Stimulated activated CD4-positive, alpha-beta T cell treated with anti-CD3 and anti-CD28 coated beads, TNF-alpha, amount 100 ng/mL, for 48 hours (primary cell): ENCODE results near the gene ALKBH1.
A peak's percentile ranks its signal among the peaks of the same experiment; 100 is the strongest.
"Not testable (repeated sequence)": the region's sequence is repeated elsewhere in the genome, so short reads cannot be mapped to it uniquely, and the experiment has no call there.

ENCODE experiments used
- DNase-seq, 3 donors: peaks; one replicate each; pipeline ENCODE4 v3.0.0-alpha.2; 2020; ENCODE audit warnings: low read depth in 3 of 3

The ALKBH1 gene

GRCh38 chr14:77707724-77708408 lies at the start of gene ALKBH1, which contains the start of gene SLIRP:
TSS of gene ALKBH1 (minus strand) at chr14:77708023. CDS start at chr14:77708004, 19 bp downstream.
TSS of gene SLIRP (plus strand) at chr14:77708103. CDS start at chr14:77708112, 9 bp downstream.
- DNase-seq = peak; percentile 76 to 82 (median 79)

GRCh38 chr14:77752799-77753516 lies 45.1 kb upstream of the ALKBH1 start:
- no peak for DNase-seq

- no peak for DNase-seq
Measured at GRCh38 chr14:77752266-77752665, 44.4 kb upstream of the ALKBH1 start.

GRCh38 chr14:77747425-77747824 lies 39.6 kb upstream of the ALKBH1 start:
- not testable (repeated sequence) for DNase-seq

- DNase-seq = no peak
Measured at GRCh38 chr14:77746064-77746702, 38.4 kb upstream of the ALKBH1 start.

- DNase-seq = no peak
Measured at GRCh38 chr14:77741438-77741837, 33.6 kb upstream of the ALKBH1 start.

- DNase-seq = no peak
Measured at GRCh38 chr14:77738559-77739250, 30.9 kb upstream of the ALKBH1 start.

GRCh38 chr14:77730976-77731497 lies 23.2 kb upstream of the ALKBH1 start:
- no peak for DNase-seq

GRCh38 chr14:77722301-77722700 lies 14.5 kb upstream of the ALKBH1 start:
- DNase-seq = no peak

- DNase-seq = no peak
Measured at GRCh38 chr14:77721437-77721836, 13.6 kb upstream of the ALKBH1 start.

- no peak for DNase-seq
Measured at GRCh38 chr14:77717608-77718305, 9.9 kb upstream of the ALKBH1 start.

GRCh38 chr14:77714926-77715325 lies 7.1 kb upstream of the ALKBH1 start:
- peak in 1 of 3 donors; percentile 20 for DNase-seq

GRCh38 chr14:77710364-77710763 lies 2.5 kb upstream of the ALKBH1 start:
- DNase-seq = no peak

GRCh38 chr14:77709412-77709811 lies 1.6 kb upstream of the ALKBH1 start:
- DNase-seq = no peak

GRCh38 chr14:77708749-77709148 lies 926 bp upstream of the ALKBH1 start:
- DNase-seq = no peak

- no peak for DNase-seq
Measured at GRCh38 chr14:77707355-77707723, 484 bp downstream of the ALKBH1 start.

GRCh38 chr14:77691259-77691658 lies 16.6 kb downstream of the ALKBH1 start:
- DNase-seq = no peak

GRCh38 chr14:77682158-77682553 lies 25.7 kb downstream of the ALKBH1 start:
- DNase-seq = no peak

- DNase-seq = no peak
Measured at GRCh38 chr14:77681196-77682157, 26.3 kb downstream of the ALKBH1 start.

- no peak for DNase-seq
Measured at GRCh38 chr14:77674931-77675330, 32.9 kb downstream of the ALKBH1 start.
